HG02571 (cell line): ENCODE data around the gene BLTP1.

ENCODE experiments used
- ATAC-seq: cut with Tn5 transposase; IDR thresholded peaks from one replicate; pipeline ENCODE4 v1.9.1; 2021; ENCODE audit warnings: mild to moderate bottlenecking, moderate library complexity; ENCODE audit not compliant: unreplicated experiment

The BLTP1 gene

DNA sequence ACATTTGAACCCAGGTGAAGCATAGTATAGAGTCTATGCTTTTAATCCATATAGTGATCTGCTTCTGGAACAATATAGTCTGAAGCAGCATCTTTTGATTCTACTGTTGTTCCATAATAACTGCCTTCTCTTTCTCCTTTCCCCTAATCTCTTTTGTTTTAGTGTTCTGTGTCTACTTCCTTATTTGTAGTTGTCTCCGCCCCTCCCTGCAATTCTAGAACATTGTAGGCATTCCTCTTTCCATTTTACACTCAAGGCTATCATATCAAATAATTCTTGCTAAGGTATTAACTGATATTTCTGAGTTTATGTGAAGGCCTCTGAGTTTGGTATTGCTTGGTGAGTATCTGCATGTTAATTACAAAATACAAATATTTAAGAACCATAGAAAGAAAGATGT is 11.6 kb downstream of the BLTP1 start:
- no peak for ATAC-seq

- ATAC-seq = no peak
Measured at GRCh38 chr4:122167369-122167768, 15.2 kb downstream of the BLTP1 start.

DNA sequence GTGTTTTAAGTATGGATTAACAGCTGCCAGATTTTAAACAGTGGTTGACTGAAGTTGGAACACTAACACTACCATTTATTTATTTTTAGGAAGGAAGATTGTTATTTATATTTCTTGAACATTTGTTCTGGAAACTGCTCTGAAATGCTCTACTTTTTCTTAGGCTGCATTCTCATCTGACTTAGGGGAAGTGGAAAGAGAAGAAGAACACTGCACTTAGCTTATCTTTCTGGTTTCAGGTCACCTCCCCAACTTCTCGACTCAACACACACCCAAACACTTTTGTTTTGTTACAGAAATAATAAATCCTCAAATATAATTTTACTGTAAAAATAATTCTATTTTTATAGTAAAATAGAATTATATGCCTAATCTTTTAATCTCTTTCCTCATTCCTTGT is 18.6 kb downstream of the BLTP1 start:
- ATAC-seq = no peak

DNA sequence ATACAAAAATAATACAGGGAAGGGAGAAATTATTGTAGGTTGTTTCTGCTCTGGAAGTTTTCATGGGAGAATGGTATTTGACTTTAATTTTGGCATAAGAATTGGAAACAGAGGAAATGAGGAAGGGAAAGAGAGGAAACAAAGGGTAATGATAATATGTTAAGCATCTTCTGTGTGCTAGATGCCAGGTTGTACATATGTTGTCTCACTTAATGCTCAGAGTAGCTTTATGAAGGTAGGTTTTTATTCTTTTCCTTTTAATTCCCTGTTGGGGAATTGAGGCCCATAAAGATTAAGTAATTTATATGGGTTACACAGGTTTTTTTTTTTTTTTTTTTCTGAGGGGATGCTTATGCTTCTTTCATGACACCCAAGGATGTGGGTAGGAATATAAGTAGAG is 19.2 kb downstream of the BLTP1 start:
- ATAC-seq = no peak

- no peak for ATAC-seq
Measured at GRCh38 chr4:122172266-122172665, 20.1 kb downstream of the BLTP1 start.

DNA sequence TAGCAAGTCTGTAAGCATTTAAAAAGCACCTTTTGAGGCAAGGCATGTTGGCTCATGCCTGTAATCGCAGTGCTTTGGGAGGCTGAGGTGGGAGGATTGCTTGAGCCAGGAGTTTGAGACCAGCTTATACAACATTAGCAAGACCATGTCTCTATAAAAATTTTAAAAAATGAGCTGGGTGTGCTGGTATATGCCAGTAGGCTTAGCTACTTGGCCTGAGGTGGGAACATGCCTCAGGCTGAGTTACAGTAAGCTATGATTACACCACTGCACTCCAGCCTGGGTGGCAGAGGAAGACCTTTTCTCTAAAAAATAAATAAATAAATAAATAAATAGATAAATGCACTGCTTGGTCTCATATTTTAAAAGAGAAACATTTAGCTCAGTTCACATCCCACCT is 26.8 kb downstream of the BLTP1 start:
- no peak for ATAC-seq

DNA sequence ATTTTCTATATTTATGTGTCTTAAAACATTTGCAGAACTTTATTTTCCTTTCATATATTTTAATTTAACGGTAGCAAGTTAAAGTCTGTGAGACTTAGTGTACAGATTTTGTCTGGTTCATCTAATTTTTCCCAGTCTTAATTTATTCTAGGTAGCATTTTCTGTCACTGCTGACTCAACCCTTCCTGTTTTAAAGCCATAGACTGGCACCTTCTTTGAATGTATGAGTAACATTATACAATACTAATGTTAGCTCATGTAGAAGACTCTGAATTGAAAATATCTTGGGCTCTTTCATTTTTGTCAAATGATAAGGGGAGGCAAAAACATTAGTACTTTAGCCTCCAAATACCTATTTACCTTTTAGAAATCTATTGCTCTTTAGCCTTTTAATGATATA is 43.6 kb downstream of the BLTP1 start:
- no peak for ATAC-seq
